Right lobe of liver (tissue), 4 donors: Measurements from ENCODE around the gene DDX1.

Experiments used
- CTCF ChIP-seq, 4 donors: fragments of 200-600 bp in 3 of 4; fragments of 450-650 bp in 1 of 4; IDR thresholded peaks; one replicate each; pipeline versions ENCODE4 v1.5.1 to v1.8.0; 2016 to 2022; ENCODE audit warnings: antibody characterized with exemption in 4 of 4, mild to moderate bottlenecking in 2 of 4
- POLR2A ChIP-seq: fragments of 450-650 bp; IDR thresholded peaks from one replicate; pipeline ENCODE4 v1.6.1; 2017; ENCODE audit warnings: antibody characterized with exemption, mild to moderate bottlenecking
- donor health status: DM: no; HTN: no; CAD: no.
- donor health status: DM: no; HTN: no; CAD: no.
- donor health status: DM: no; HTN: yes; CAD: no.

DNA sequence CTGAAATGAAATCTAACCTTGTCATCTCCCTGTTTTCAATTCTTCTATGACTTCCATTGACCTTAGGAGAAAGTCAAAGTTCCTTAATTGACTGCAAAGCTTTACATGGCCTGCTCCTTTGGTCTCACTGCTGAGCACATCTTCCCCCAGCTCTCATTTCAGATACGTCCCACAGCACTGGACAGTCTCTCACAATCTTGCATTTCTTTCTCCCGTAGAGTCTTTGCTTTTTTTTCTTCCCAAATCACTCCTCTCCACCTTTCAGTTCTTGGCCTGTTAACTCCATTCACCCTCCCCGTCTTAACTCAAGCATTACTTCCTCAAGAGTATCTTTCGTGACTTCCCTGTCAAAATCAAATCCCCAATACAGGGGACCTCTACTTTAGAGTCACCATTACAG lies 67.2 kb downstream of the DDX1 start:
- TF ChIP-seq CTCF (IDR thresholded peaks at IDR 0.05) (no peak), POLR2A (no peak)
